ENCODE results near the gene TRIO. TPM values are rescaled to one million over a fixed set of nuclear protein-coding genes. Genes with fewer than 3 reads are reported as not detected.
A peak's percentile ranks its signal among the peaks of the same experiment; 100 is the strongest.

TRIO gene
- total and polyA plus RNA-seq, 2 donors (not counting 3 experiments of a cell fraction or from before 2014, with no cell fraction given) = 82.9 to 248 TPM

GRCh38 chr5:14156650-14157492, 13.7 kb downstream of the TRIO start:
- H3K36me3 ChIP-seq (ENCODE audit: control insufficient read depth in 2 of 2, extremely low read depth in 1 of 2, insufficient read depth in 2 of 2, low read length in 2 of 2) = no peaks in the 10 kb centered on the region
- peak overlapping the region in 1 of 3 experiments; percentile 49 for H3K4me3 ChIP-seq (replicated peaks in 1 of 3; ENCODE audit: insufficient read depth in 1 of 3, low read depth in 1 of 3, low read length in 3 of 3)
- H3K27me3 ChIP-seq (ENCODE audit: control insufficient read depth in 2 of 2, insufficient read depth in 2 of 2, low read length in 2 of 2) = no peaks in the 10 kb centered on the region
- dilution Hi-C loops (cut with MboI; ENCODE audit: extremely low pct_ligation_motif_present, low sequenced_read_pairs) = no loop called here
- POLR2A ChIA-PET = interaction anchor here (0.6 to 1.8 kb wide), 5 partner anchors 8 to 171 kb away, joined by 3 to 6 read pairs (median 3); no protein-coding TSS in a partner anchor
- no peak overlapping the region for H2AFZ ChIP-seq (ENCODE audit: low read depth, low read length)
- TSS peak; percentile 19 for BruUV-seq (replicated peaks)
- no peak for TF ChIP-seq POLR2A (IDR thresholded peaks at IDR 0.05; ENCODE audit: low read depth, low read length)
- TF ChIP-seq MYC (IDR thresholded peaks at IDR 0.05; ENCODE audit: low read depth, low read length) = no peak
- TF ChIP-seq CTCF (IDR thresholded peaks at IDR 0.05; ENCODE audit: extremely low read depth in 1 of 2, insufficient read depth in 1 of 2, low read depth in 1 of 2, low read length in 2 of 2) = no peak
- no peak for TF ChIP-seq GATA2 (IDR thresholded peaks at IDR 0.05; ENCODE audit: insufficient read depth, insufficient read length, low read depth, low read length)
- TF ChIP-seq POLR2AphosphoS5 (IDR thresholded peaks at IDR 0.05; ENCODE audit: insufficient read depth, low read depth, low read length) = peak; percentile 42
- TF ChIP-seq MAX (IDR thresholded peaks at IDR 0.05; ENCODE audit: insufficient read depth, insufficient read length) = no peak
- TF ChIP-seq FOS (IDR thresholded peaks at IDR 0.05; ENCODE audit: borderline replicate concordance, insufficient read depth, low read length) = peak; percentile 54
- peak; percentile 66 for TF ChIP-seq JUN (IDR thresholded peaks at IDR 0.05; ENCODE audit: borderline replicate concordance, insufficient read depth, insufficient read length, low read depth)
- TF ChIP-seq EZH2 (IDR thresholded peaks at IDR 0.05; ENCODE audit: borderline replicate concordance, low read depth, low read length, severe bottlenecking) = no peak
- CTCF ChIA-PET = interaction anchor here (0.7 to 4.4 kb wide), 18 partner anchors 8 to 168 kb away, joined by 3 to 26 read pairs (median 6); partner anchors contain the start of gene TRIO
- peaks cover 5% of the 10 kb centered on the region for H4K20me1 ChIP-seq (replicated peaks; ENCODE audit: control insufficient read depth, extremely low read depth, insufficient read depth, low read length)
- FAIRE-seq = peak; percentile 85
- H3K27ac ChIP-seq (ENCODE audit: insufficient read depth, low read depth, low read length) = peak overlapping the region; percentile 97
- no peaks in the 10 kb centered on the region for H3K9me1 ChIP-seq (replicated peaks; ENCODE audit: control insufficient read depth, extremely low read depth, insufficient read depth, low read length)
- intact Hi-C loops (cut with micrococcal nuclease) = loop anchor here (2.0 kb wide), 1 partner anchor 30 kb away; no protein-coding TSS in a partner anchor
- H3K9ac ChIP-seq (replicated peaks; ENCODE audit: extremely low read depth, insufficient read depth, low read length) = peak overlapping the region; percentile 89
- peak overlapping the region; percentile 87 for H3K4me2 ChIP-seq (ENCODE audit: insufficient read depth, low read length)
- H3K79me2 ChIP-seq (ENCODE audit: control insufficient read depth, insufficient read depth, low read length) = peaks cover 99% of the 10 kb centered on the region
- peak; percentile 91 for DNase-seq (ENCODE audit: low read depth, low spot score)
- H3K9me3 ChIP-seq (replicated peaks; ENCODE audit: control insufficient read depth, insufficient read depth, low read length) = no peaks in the 10 kb centered on the region
- H3K4me1 ChIP-seq (ENCODE audit: control insufficient read depth, extremely low read depth, insufficient read depth, low read length) = peaks cover 55% of the 10 kb centered on the region
